OCI-LY7 (cell line): ENCODE data around the gene RABEP1.

Source experiments
- CTCF ChIP-seq: fragments of 200-600 bp; sonication (generic); conservative IDR thresholded peaks from 2 replicates; pipeline ENCODE4 v1.5.1; 2014; ENCODE audit warnings: mild to moderate bottlenecking, antibody characterized with exemption, low read length, moderate library complexity, mixed read lengths
- EZH2phosphoT487 ChIP-seq: fragments of 200-600 bp; sonication (generic); IDR thresholded peaks from 2 replicates; pipeline ENCODE4 v1.6.1; 2018; ENCODE audit warnings: low read depth, borderline replicate concordance, mild to moderate bottlenecking, mixed run types, antibody characterized with exemption, low read length, moderate library complexity, mixed read lengths

DNA sequence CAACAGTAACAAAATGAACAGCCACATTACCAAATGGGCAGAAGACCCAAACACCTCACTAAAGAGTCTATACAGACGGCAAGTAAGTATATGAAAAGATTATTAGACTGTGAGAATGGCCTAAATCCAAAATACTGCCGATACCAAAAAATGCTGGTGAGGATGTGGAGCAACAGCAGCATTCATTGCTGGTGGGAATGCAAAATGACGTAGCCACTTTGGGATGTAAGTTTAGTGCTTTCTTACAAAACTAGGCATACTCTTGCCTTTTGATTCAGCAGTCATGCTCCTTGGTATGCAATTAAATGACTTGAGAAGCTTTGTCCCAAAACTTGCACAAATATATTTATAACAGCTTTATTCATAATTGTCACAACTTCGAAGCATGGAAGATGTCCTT lies 43.8 kb downstream of the RABEP1 start:
- TF ChIP-seq CTCF (no peak), EZH2phosphoT487 (no peak)
